Heart left ventricle (tissue), 13 donors: ENCODE results near the gene AGPAT2.

Experiments used
- CTCF ChIP-seq, 12 donors: fragments of 200-600 bp; sonication (generic) in 4 of 12; IDR thresholded peaks; one replicate each; pipeline versions ENCODE4 v1.5.0 to v1.8.0; 2018 to 2022; ENCODE audit warnings: antibody characterized with exemption in 12 of 12, mild to moderate bottlenecking in 5 of 12
- POLR2A ChIP-seq, 2 donors: fragments of 450-650 bp; IDR thresholded peaks; one replicate each; pipeline ENCODE4 v1.6.1; 2017; ENCODE audit warnings: antibody characterized with exemption in 2 of 2, mild to moderate bottlenecking in 2 of 2, moderate library complexity in 2 of 2
- donor health status: ischemic (EF 13 %, LVEDD 7.1; RV severe dilation, severe dysfunction).
- donor health status: DM: no; HTN: yes; CAD: no.
- donor health status: DM: no; HTN: no; CAD: no.
- donor health status: ischemic (EF 25% LVEDD 6.9; RV normal size, moderate dysfunction).
- donor health status: ischemic (EF 25% LVEDD 5.7; RV mildly dilated, moderate dysfunction).
- donor health status: ischemic (EF 35%, LVEDD 5.7; RV mildly dilated, moderate dysfunction).
- donor health status: nonischemic (EF 11% LVEDD 7.7; RV severe dilation, severe dysfunction).
- donor health status: DM: yes; HTN: yes; CAD: no.
- donor health status: PGD.
- donor health status: ischemic (EF 29% LVEDD 5.4; RV normal size, mild dysfunction).
- donor health status: nonischemic (EF 23%, LVEDD 6.1; RV moderate dilation, normal function).

- TF ChIP-seq POLR2A (IDR thresholded peaks at IDR 0.05) (no peak), CTCF (IDR thresholded peaks at IDR 0.05) (no peak)
Measured at GRCh38 chr9:136685790-136686533, 1.3 kb downstream of the AGPAT2 start.
